Measurements from ENCODE around the gene ATP8A2. TPM values are rescaled to one million over a fixed set of nuclear protein-coding genes. Genes with fewer than 3 reads are reported as not detected.
"Not testable (repeated sequence)": the region's sequence is repeated elsewhere in the genome, so short reads cannot be mapped to it uniquely, and the experiment has no call there.

Gene ATP8A2
- total RNA-seq, 1 experiment from 2014 or later, result 5.2 TPM

GRCh38 chr13:26067601-26068000 is 695.8 kb downstream of the ATP8A2 start (continued):
- TF ChIP-seq GABPB1 (CRISPR knock-in tag; IDR thresholded peaks at IDR 0.05) (no peak), NFATC4 (CRISPR knock-in tag; IDR thresholded peaks at IDR 0.05) (no peak), SP1 (CRISPR knock-in tag; conservative IDR thresholded peaks at IDR 0.05) (no peak), SMAD3 (CRISPR knock-in tag; IDR thresholded peaks at IDR 0.05; ENCODE audit: borderline replicate concordance) (no peak), ZNF232 (CRISPR knock-in tag; IDR thresholded peaks at IDR 0.05) (no peak), SMAD4 (CRISPR knock-in tag; IDR thresholded peaks at IDR 0.05) (no peak), ZNF121 (CRISPR knock-in tag; IDR thresholded peaks at IDR 0.05) (no peak), PRDM15 (CRISPR knock-in tag; IDR thresholded peaks at IDR 0.05) (no peak), RORB (CRISPR knock-in tag; IDR thresholded peaks at IDR 0.05) (no peak), CREB1 (CRISPR knock-in tag; IDR thresholded peaks at IDR 0.05) (no peak), ZBTB21 (CRISPR knock-in tag; IDR thresholded peaks at IDR 0.05; ENCODE audit: borderline replicate concordance) (no peak), ZNF671 (CRISPR knock-in tag; IDR thresholded peaks at IDR 0.05) (no peak)

GRCh38 chr13:26068372-26068771 is 696.6 kb downstream of the ATP8A2 start:
- POLR2A ChIA-PET, result not testable (repeated sequence)

GRCh38 chr13:26069642-26070041 is 697.9 kb downstream of the ATP8A2 start:
- H3K27ac Mint-ChIP-seq; POLR2A ChIA-PET; ATAC-seq; H3K4me3 Mint-ChIP-seq; H3K9me3 Mint-ChIP-seq; H3K27me3 Mint-ChIP-seq (ENCODE audit: low read depth); DNase-seq (ENCODE audit: low spot score); H3K4me1 Mint-ChIP-seq; H3K36me3 Mint-ChIP-seq: not testable (repeated sequence)
- CTCF ChIA-PET, result interaction anchor here (1.5 to 2.5 kb wide), 2 partner anchors 240 to 495 kb away, joined by 3 to 7 read pairs; no protein-coding TSS in a partner anchor

More at GRCh38 chr13:26068372-26068771, 696.6 kb downstream of the ATP8A2 start:
- H3K27ac Mint-ChIP-seq; ATAC-seq; H3K4me3 Mint-ChIP-seq; H3K36me3 Mint-ChIP-seq; H3K4me1 Mint-ChIP-seq; DNase-seq (ENCODE audit: low spot score); H3K9me3 Mint-ChIP-seq; H3K27me3 Mint-ChIP-seq (ENCODE audit: low read depth): not testable (repeated sequence)
- CTCF ChIA-PET, result interaction anchor here (0.7 kb wide), 1 partner anchor 239 kb away, joined by 4 read pairs; no protein-coding TSS in a partner anchor

GRCh38 chr13:26071691-26072090 is 699.9 kb downstream of the ATP8A2 start:
- no peak overlapping the region for H3K27ac Mint-ChIP-seq
- no peaks in the 10 kb centered on the region for H3K9me3 Mint-ChIP-seq
- no peak for ATAC-seq
- ChIA-PET POLR2A (no interaction called here), CTCF (no interaction called here)
- no peaks in the 10 kb centered on the region for H3K27me3 Mint-ChIP-seq (ENCODE audit: low read depth)
- no peaks in the 10 kb centered on the region for H3K36me3 Mint-ChIP-seq
- no peak for DNase-seq (ENCODE audit: low spot score)
- peaks cover 7% of the 10 kb centered on the region; the same call in 1 of the 2 replicates for H3K4me1 Mint-ChIP-seq
- H3K4me3 Mint-ChIP-seq, result no peak overlapping the region
- TF ChIP-seq ZSCAN18 (CRISPR knock-in tag; IDR thresholded peaks at IDR 0.05) (no peak), ZNF423 (CRISPR knock-in tag; IDR thresholded peaks at IDR 0.05) (no peak), OVOL2 (CRISPR knock-in tag; IDR thresholded peaks at IDR 0.05; ENCODE audit: borderline replicate concordance) (no peak), ZNF138 (CRISPR knock-in tag; conservative IDR thresholded peaks at IDR 0.05) (no peak), ELF4 (CRISPR knock-in tag; IDR thresholded peaks at IDR 0.05; ENCODE audit: low read depth) (no peak), RORB (CRISPR knock-in tag; IDR thresholded peaks at IDR 0.05) (no peak), SMAD4 (CRISPR knock-in tag; IDR thresholded peaks at IDR 0.05) (no peak), FOXP1 (CRISPR knock-in tag; IDR thresholded peaks at IDR 0.05; ENCODE audit: borderline replicate concordance) (no peak), HMGXB4 (CRISPR knock-in tag; IDR thresholded peaks at IDR 0.05) (no peak), ZNF396 (CRISPR knock-in tag; IDR thresholded peaks at IDR 0.05; ENCODE audit: borderline replicate concordance) (no peak), NR1H2 (CRISPR knock-in tag; IDR thresholded peaks at IDR 0.05) (no peak), ZNF532 (CRISPR knock-in tag; IDR thresholded peaks at IDR 0.05; ENCODE audit: borderline replicate concordance) (no peak), ZBTB21 (CRISPR knock-in tag; IDR thresholded peaks at IDR 0.05; ENCODE audit: borderline replicate concordance) (no peak)

All from WTC11 (cell line).